Esophagus squamous epithelium (tissue), 4 donors: Measurements from ENCODE around the gene MGMT.

Experiments
- POLR2A ChIP-seq, 4 donors: fragments of 450-650 bp; IDR thresholded peaks; one replicate each; pipeline ENCODE4 v1.6.1; 2017; ENCODE audit warnings: antibody characterized with exemption in 4 of 4, mild to moderate bottlenecking in 4 of 4, moderate library complexity in 3 of 4
- TF ChIP-seq, protein P1 (sequence below), 6 experiments: fragments of 450-650 bp in 4 of 6; fragments of 200-600 bp in 2 of 6; sonication (generic) in 2 of 6; IDR thresholded peaks; one replicate each; pipeline ENCODE4 v1.5.1; 2016 to 2019; ENCODE audit warnings: antibody characterized with exemption in 6 of 6, mild to moderate bottlenecking in 4 of 6, moderate library complexity in 4 of 6

DNA sequence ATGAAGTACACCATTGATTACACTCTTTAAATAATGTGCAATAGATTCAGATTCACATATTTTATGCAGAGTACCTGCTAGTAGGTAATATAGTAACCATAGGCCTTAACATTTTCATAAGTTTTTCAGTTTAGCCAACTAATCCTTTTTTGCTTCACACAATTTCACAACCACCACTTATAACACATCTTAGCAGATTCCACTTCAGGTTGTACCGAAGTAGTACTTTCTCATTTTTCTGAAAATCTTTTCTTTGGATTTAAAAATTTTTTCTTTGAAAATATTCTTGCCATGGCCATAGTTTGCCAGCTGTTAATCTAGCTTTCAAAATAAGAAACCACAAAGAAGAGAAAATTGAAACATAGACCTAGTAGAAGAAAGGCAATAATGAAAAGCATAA is 203.1 kb downstream of the MGMT start:
- TF ChIP-seq, protein P1, sequence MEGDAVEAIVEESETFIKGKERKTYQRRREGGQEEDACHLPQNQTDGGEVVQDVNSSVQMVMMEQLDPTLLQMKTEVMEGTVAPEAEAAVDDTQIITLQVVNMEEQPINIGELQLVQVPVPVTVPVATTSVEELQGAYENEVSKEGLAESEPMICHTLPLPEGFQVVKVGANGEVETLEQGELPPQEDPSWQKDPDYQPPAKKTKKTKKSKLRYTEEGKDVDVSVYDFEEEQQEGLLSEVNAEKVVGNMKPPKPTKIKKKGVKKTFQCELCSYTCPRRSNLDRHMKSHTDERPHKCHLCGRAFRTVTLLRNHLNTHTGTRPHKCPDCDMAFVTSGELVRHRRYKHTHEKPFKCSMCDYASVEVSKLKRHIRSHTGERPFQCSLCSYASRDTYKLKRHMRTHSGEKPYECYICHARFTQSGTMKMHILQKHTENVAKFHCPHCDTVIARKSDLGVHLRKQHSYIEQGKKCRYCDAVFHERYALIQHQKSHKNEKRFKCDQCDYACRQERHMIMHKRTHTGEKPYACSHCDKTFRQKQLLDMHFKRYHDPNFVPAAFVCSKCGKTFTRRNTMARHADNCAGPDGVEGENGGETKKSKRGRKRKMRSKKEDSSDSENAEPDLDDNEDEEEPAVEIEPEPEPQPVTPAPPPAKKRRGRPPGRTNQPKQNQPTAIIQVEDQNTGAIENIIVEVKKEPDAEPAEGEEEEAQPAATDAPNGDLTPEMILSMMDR (IDR thresholded peaks at IDR 0.05): no peak
- no peak for TF ChIP-seq POLR2A (IDR thresholded peaks at IDR 0.05)
